GM19035 (cell line): ENCODE data around the gene TRPM1.
A peak's percentile ranks its signal among the peaks of the same experiment; 100 is the strongest.

Source experiments
- ATAC-seq: cut with Tn5 transposase; IDR thresholded peaks from one replicate; pipeline ENCODE4 v1.9.1; 2021; ENCODE audit not compliant: unreplicated experiment

Gene TRPM1

DNA sequence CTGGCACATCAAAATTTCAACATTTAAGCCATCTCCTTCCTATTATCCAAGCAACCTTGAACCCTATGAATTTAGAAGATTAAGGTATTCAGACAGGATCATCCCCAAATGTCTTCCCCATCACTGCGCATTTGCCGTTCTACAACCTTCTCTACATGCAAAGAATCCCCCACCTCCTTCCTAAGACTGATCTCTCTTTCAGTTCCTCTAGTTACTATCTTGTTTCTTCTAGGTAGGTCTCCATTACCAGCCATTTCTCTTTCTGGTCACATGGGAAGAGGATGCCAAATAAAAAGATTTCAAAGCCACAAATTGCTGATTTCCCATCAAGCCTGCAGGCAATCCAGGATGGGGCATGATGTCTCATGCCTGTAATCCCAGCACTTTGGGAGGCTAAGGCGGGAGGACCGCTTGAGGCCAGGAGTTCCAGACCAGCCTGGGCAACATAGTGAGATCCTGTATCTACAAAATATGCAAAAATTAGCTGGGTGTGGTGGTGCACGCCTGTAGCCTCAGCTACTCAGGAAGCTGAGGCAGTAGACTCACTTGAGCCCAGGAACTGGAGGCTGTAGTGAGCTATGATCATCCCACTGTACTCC, 80.4 kb downstream of the TRPM1 start:
- ATAC-seq: no peak

DNA sequence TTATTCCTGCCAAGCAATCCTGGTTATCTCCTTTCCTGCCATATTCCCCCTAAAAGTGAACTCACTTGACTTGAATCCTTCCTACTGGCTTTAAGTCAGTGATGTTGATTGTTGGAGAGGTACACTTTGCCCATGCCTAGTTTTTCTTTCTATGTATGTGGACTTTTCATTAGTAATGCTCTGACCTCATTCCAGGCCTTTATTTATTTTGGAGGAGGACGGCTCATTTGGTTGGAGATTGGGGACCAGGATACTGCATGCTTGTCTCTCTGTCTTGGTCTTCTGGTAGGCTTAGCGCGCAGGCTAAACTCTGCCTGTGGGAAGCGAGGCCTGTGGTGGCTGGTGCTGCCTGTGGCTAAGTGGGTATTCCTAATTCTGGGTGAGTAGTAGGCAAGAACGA, 81.0 kb downstream of the TRPM1 start:
- no peak for ATAC-seq

- ATAC-seq: no peak
These were observed 81.5 kb downstream of the TRPM1 start for GRCh38 chr15:31019986-31020385.

- ATAC-seq: no peak
These were observed 84.2 kb downstream of the TRPM1 start for GRCh38 chr15:31017311-31017710.

- no peak for ATAC-seq
These were observed 85.0 kb downstream of the TRPM1 start for GRCh38 chr15:31016446-31016915.

DNA sequence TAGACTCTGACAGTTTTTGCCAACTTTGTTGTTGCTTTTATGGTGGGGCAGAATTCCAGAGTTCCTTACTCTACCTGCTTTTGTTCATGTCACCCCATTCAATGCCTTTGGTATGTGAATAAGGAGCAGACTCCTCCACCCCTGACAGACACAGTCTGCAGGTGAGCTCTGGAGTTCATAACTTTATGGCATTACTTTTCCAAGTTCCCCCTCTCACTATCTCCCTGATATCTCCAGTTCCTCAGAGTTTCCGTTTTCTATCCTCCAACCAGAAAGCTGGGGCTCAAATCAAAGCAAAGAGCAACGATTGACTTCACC, 87.0 kb downstream of the TRPM1 start:
- ATAC-seq: no peak

DNA sequence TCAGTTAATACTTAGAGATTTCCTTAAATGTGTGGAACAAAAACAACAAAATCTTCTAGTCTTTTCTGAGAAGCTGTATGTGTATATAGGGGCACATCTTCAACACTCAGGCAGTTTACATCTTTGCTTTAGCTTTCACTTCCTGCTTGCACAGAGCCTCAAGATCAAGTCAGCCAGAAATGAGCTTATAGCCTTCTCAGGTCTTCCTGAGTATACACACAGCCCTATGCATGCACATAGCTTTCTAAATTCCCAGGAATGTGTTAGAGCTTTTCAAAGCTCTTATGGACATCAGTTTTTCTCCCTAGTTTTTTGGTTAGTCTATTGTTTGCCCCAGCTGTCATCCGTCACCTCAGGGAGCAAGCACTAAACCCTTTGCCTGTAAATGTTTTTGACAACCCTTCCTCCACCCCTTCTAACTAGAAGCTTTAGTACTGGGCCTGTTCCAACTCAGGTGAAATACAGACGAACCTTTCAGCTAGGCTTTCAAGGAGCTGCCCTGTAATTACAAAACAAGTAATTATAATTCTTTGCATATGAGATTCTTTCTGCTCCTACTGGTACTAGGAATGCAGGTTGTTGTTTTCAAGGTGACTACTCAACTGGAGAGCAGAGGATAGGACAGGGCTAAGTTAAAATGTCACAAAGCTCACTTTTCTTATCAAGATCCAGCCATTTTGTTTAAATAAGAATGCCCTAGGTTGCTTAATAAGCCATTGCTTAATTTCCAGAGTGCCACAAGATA, 87.5 kb downstream of the TRPM1 start:
- ATAC-seq: peak; percentile 71

DNA sequence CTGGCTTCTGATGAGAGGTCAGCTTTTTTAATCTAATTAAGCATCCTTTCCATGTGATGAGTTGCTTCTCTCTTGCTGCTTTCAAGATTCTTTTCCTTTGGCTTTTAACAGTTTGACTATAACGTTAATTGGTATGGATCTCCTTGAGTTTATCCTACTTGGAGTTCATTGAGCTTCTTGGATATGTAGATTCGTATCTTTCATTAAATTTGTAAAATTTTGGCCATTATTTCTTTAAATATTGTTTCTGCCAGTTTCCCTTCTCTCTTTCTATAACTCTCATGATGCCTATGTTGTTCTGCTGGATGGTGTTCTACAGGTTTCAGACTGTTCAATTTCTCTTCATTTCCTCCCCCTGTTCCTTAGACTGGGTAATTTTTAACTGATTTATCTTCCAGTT, 89.1 kb downstream of the TRPM1 start:
- no peak for ATAC-seq

DNA sequence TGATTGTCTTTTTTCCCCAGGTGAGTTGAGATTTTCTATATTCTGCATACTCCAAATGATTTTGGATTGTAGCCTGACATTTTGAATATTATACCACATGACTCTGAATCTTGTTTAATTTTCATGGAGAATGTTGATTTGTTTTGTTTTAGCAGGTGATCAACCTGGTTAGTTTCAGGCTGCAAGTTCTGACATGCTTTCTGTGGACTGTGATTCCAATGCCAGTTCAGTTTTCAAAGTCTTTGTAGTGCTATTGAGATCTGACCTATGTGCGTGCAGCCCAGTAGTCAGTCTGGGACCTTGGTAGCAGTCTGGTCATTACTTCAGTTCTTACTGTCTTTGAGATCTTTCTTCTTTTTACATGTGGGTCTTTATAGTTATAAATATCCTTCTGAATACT, 91.5 kb downstream of the TRPM1 start:
- ATAC-seq: no peak

DNA sequence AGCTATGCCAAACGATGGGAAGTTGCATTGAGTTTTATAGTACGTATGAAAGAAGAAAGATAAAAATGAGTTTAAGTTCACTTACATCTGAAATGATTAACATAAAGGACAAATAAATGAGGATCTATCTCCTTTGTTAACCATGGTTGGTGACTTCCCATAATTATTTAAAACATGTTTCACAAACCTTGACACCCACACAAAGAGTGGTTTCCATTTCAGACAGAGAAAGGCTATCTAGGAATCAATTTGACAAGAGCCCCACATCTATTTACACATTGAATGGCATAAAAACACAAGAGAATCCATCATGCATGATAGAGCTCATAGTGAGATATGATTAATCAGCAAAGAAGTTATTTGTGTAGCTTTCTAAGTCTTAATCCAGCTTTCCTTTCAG, 95.9 kb downstream of the TRPM1 start:
- no peak for ATAC-seq

GRCh38 chr15:31004220-31004733, 97.2 kb downstream of the TRPM1 start:
- peak; percentile 83 for ATAC-seq

GRCh38 chr15:31001702-31002101, 99.8 kb downstream of the TRPM1 start:
- ATAC-seq: no peak

- ATAC-seq: no peak
These were observed 101.8 kb downstream of the TRPM1 start for GRCh38 chr15:30999729-31000128.

- ATAC-seq: no peak
These were observed 104.3 kb downstream of the TRPM1 start for GRCh38 chr15:30997270-30997669.

DNA sequence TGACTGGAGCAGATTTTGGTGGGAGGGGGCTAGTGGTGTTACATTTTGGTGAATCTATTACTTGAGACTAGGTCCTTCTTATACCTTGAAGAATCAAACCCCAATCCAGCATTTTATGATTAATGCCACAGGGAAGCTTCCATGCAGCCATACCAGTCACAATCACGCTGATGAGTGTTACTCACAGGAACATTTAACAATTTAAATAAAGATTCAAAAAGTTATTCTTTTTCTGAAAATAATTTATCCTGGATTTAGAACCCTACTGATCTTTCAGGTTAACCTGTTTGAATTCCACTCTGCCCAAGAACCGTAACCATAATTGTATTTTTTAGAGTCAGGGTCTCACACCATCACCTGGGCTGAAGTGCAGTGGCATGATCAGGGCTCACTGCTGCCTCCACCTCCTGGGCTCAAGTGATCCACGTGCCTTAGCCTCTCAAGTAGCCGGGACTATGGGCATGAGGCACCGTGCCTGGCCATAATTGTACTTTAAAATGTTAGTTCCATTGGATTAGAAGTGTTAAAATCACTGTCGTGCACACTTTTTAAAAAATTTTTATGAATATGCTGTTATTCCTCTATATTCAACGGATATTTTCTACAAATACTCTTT, 109.2 kb downstream of the TRPM1 start:
- ATAC-seq: no peak

DNA sequence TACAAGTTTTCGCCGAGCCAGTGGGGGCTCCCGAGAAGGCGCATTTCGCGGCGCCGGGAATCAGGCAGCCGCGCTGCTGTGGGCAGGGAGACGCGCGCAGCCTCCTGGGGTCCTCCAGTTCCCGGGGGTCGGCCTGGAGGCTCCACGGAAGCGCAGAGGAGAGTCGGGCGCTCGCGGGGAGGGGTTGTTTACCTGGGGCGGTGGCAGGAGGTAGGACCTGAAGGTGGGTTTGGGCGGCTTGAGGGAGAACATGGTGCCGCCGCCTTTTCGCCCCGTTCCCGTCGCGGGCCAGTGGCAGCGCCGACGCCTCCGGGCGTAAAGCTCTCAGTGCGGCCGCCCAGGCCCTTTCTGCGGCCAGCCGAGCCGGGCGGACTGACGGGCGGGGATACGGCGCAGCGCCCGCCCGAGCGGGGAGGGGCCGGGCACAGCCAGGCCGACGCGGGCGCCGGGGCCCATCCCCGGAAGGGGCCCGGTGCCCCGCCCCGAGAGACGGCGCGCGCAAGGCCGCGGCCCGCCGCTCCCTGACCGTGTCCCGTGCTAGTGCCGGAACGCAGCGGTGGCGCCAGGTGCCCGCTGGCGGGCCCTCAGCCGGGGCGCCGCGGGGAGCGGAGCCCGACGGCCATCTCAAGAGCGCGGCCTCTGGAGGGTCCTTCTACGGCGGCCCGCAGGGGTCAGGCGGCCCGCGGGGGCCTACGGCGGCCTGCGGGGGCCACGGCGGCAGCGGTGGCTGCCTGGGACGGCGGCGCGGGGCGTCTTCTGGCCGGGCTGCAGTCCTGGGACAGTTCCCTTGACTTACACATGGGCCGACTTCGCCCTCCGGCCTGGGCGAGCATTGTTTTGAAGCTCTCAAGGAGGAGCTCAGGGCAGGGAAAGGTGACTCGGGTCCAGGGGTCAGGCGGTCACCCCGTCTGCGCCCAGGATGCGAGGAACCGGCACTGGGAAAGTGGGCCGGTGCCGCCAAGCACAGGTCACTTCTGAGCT, 110.0 kb downstream of the TRPM1 start, which contains the start of gene MTMR10:
Gene MTMR10, minus strand, starts transcription at position 374 of the 981 bp plus-strand sequence. Its CDS starts 122 bp downstream, at position 252.
- ATAC-seq: peak; percentile 87

- peak; percentile 18 for ATAC-seq
These were observed 110.9 kb downstream of the TRPM1 start for GRCh38 chr15:30990446-30991254.

DNA sequence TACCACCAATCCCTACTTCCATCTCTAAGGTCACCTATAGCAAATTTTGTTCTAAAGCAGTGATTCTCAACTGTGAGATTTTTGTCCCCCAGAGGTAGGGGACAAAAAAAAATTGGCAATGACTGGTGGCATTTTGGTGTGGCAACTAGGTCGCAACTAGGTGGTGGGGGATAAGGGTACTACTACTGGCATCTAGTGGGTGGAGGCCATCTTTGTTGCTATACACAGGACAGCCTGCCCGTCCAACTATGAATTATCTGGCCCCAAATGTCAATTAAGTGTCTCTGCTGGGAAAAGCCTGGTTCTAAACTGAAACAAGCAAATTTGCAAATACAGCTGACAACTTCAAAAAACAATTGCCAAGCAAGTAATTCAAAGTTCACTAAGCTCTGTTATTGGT, 111.5 kb downstream of the TRPM1 start:
- ATAC-seq: no peak

DNA sequence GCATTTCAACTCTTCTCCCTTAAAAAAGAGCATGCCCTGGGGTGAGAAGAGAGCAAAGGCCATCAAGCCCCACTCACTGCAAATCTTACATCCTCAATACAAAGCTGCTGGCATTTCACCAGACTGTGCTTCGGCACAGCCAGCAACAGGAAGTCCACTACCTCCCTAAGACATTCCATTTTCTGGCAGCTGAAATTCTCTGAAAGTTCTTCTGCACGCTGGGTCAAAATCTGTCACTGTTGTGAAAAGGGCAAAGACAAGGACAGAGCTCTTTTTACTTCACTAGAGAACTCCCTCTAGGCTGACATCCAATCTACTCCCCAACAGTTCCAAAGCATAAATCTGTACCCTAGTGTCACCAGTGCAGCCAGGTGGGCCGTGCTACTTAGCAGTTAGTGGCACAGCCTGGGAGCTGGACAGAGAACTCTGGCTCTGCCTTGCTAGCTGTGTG, 116.4 kb downstream of the TRPM1 start:
- no peak for ATAC-seq

DNA sequence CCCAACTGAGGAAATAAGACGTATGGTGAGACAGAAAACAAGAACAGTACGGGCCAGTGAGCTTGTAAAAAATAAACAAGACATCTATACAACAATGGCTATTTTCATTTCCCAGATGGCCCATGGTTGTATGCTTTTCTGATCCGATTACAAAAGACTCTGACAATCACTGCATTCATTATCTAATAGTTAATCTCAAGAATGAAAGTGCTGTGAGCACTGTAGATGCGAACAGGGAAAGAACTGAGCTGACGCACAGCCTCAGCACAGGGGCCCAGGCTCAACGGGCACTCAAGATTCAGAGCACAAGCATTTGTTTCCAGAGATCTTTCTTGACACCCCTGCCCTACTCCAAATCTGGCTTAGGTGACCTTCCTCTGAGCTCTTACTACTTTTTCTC, 117.0 kb downstream of the TRPM1 start:
- ATAC-seq: no peak
